Mucosa of descending colon (tissue), 3 donors: ENCODE results near the gene MIGA2. TPM values are rescaled to one million over a fixed set of nuclear protein-coding genes. Genes with fewer than 3 reads are reported as not detected.

Experiments
- ATAC-seq: fragments of 200-7000 bp; cut with Tn5 transposase; one replicate; pipeline ENCODE4 v1.9.1; 2020; ENCODE audit warnings: mild to moderate bottlenecking, moderate library complexity
- DNase-seq, 3 donors: peaks; one replicate each; pipeline ENCODE4 v3.0.0-alpha.2; 2020
- H3K36me3 ChIP-seq: fragments of 200-600 bp; one replicate; pipeline ENCODE4 v1.8.0; 2021; ENCODE audit warnings: low read depth, mild to moderate bottlenecking
- H3K4me1 ChIP-seq: fragments of 200-600 bp; one replicate; pipeline ENCODE4 v1.8.0; 2021; ENCODE audit warnings: low read depth, mild to moderate bottlenecking
- H3K4me3 ChIP-seq: fragments of 200-600 bp; one replicate; pipeline ENCODE4 v1.8.0; 2021; ENCODE audit warnings: mild to moderate bottlenecking
- H3K9me3 ChIP-seq: fragments of 200-600 bp; one replicate; pipeline ENCODE4 v1.8.0; 2021; ENCODE audit warnings: mild to moderate bottlenecking
- CTCF ChIP-seq: fragments of 200-600 bp; IDR thresholded peaks from one replicate; pipeline ENCODE4 v1.8.0; 2022; ENCODE audit warnings: antibody characterized with exemption, mild to moderate bottlenecking
- intact Hi-C, 2 donors: fragments of 100-400 bp; cut with DNase I in 1 of 2; cut with micrococcal nuclease in 1 of 2; formaldehyde crosslinking; loops; one replicate each; pipeline versions ENCODE4 v1.11.0 to v1.11.1; 2022; cut with DNase I, micrococcal nuclease
- total RNA-seq, 3 donors: library from RNA; stranded (reverse); fragmentation: NEBNext Ultra II Directional in 2 of 3; extraction: Animal tissue kit (Norgen Biotek cat#: 25700) in 2 of 3; gene quantifications; one replicate each; pipeline versions ENCODE4 v1.2.1 to v1.2.4, GENCODE V29; 2021 to 2023
- donor health status: DM: no; HTN: no; CAD: no; lungs with moderate emphysema.
- donor health status: DM: no; HTN: no; CAD: no.
- donor health status: DM: no; HTN: yes; CAD: no.

Gene MIGA2
- total RNA-seq, 3 donors from 2014 or later: 56.2 to 89.4 (median 57.1) TPM

- Histone ChIP-seq H3K4me1 (peaks cover 24% of the 10 kb centered on the region), H3K36me3 (peaks cover 4% of the 10 kb centered on the region), H3K9me3 (no peaks in the 10 kb centered on the region), H3K4me3 (no peak overlapping the region)
- intact Hi-C loops: no loop called here
- DNase-seq (no peak), ATAC-seq (no peak)
- no peak for TF ChIP-seq CTCF
Observed at GRCh38 chr9:129107651-129108050, 71.2 kb downstream of the MIGA2 start.

GRCh38 chr9:129108083-129108804 is 71.8 kb downstream of the MIGA2 start:
- Histone ChIP-seq H3K4me3 (no peak overlapping the region), H3K36me3 (peaks cover 4% of the 10 kb centered on the region), H3K4me1 (peaks cover 26% of the 10 kb centered on the region), H3K9me3 (no peaks in the 10 kb centered on the region)
- ATAC-seq (no peak), DNase-seq (peak in 1 of 3 donors; percentile 35)
- intact Hi-C loops: no loop called here
- TF ChIP-seq CTCF: no peak

GRCh38 chr9:129108805-129109536 is 72.5 kb downstream of the MIGA2 start:
- no peaks in the 10 kb centered on the region for H3K9me3 ChIP-seq
- ATAC-seq (no peak), DNase-seq (peak in 1 of 3 donors; percentile 77)
- H3K36me3 ChIP-seq: peaks cover 4% of the 10 kb centered on the region
- intact Hi-C loops: no loop called here
- H3K4me1 ChIP-seq: peaks cover 27% of the 10 kb centered on the region
- no peak overlapping the region for H3K4me3 ChIP-seq
- TF ChIP-seq CTCF: no peak

GRCh38 chr9:129109537-129109903 is 73.1 kb downstream of the MIGA2 start:
- Histone ChIP-seq H3K9me3 (no peaks in the 10 kb centered on the region), H3K4me3 (no peak overlapping the region), H3K4me1 (peaks cover 31% of the 10 kb centered on the region), H3K36me3 (peaks cover 4% of the 10 kb centered on the region)
- TF ChIP-seq CTCF: no peak
- DNase-seq (peak in 1 of 3 donors; percentile 35), ATAC-seq (no peak)
- intact Hi-C loops: no loop called here

- H3K4me1 ChIP-seq: peaks cover 36% of the 10 kb centered on the region
- peak overlapping the region; percentile 36 for H3K4me3 ChIP-seq
- peaks cover 4% of the 10 kb centered on the region for H3K36me3 ChIP-seq
- intact Hi-C loops: no loop called here
- DNase-seq (no peak), ATAC-seq (peak; percentile 48)
- no peaks in the 10 kb centered on the region for H3K9me3 ChIP-seq
- TF ChIP-seq CTCF: no peak
Observed at GRCh38 chr9:129109952-129110739, 73.7 kb downstream of the MIGA2 start.
